HepG2 (cell line): ENCODE results near the gene TFEB. TPM values are rescaled to one million over a fixed set of nuclear protein-coding genes. Genes with fewer than 3 reads are reported as not detected.

Source experiments
- DDIT3 ChIP-seq: sonication (generic); formaldehyde crosslinking; IDR thresholded peaks from 2 replicates; pipeline ENCODE4 v1.4.0; 2020; ENCODE audit warnings: mild to moderate bottlenecking, missing genetic modification reagents
- FUBP1 ChIP-seq: sonication (generic); formaldehyde crosslinking; IDR thresholded peaks from 2 replicates; pipeline ENCODE4 v1.5.1; 2020; ENCODE audit warnings: missing genetic modification reagents, mild to moderate bottlenecking, borderline replicate concordance
- KAT7 ChIP-seq: IDR thresholded peaks from 2 replicates; pipeline ENCODE4 v1.6.1; 2018; ENCODE audit warnings: borderline replicate concordance, missing compliant biosample characterization
- MATR3 ChIP-seq: sonication (generic); formaldehyde crosslinking; IDR thresholded peaks from 2 replicates; pipeline ENCODE4 v1.4.0; 2020; ENCODE audit warnings: missing genetic modification reagents
- MEIS1 ChIP-seq: sonication (generic); formaldehyde crosslinking; IDR thresholded peaks from 2 replicates; pipeline ENCODE4 v1.9.0; 2021; ENCODE audit warnings: mild to moderate bottlenecking, missing genetic modification reagents, moderate library complexity, borderline replicate concordance
- MTF2 ChIP-seq: sonication (generic); formaldehyde crosslinking; IDR thresholded peaks from 2 replicates; pipeline ENCODE4 v1.5.0; 2020; ENCODE audit warnings: missing genetic modification reagents, borderline replicate concordance
- PATZ1 ChIP-seq: sonication (generic); formaldehyde crosslinking; IDR thresholded peaks from 2 replicates; pipeline ENCODE4 v1.4.0; 2020; ENCODE audit warnings: missing genetic modification reagents
- SMYD3 ChIP-seq: sonication (generic); formaldehyde crosslinking; IDR thresholded peaks from 2 replicates; pipeline ENCODE4 v1.8.1; 2023; ENCODE audit warnings: mild to moderate bottlenecking, missing genetic modification reagents
- XRCC5 ChIP-seq: fragments of 200-400 bp; formaldehyde crosslinking; optimal IDR thresholded peaks from 2 replicates; pipeline ENCODE3; 2017; ENCODE audit warnings: mild to moderate bottlenecking, low read length
- ZBTB40 ChIP-seq, 2 experiments: fragments of 450-650 bp in 1 of 2; sonication (generic) in 1 of 2; formaldehyde crosslinking in 1 of 2; IDR thresholded peaks; 2 replicates each; pipeline versions ENCODE4 v1.6.1 to v1.8.0; 2016 to 2022; ENCODE audit warnings: antibody characterized with exemption in 1 of 2, mild to moderate bottlenecking in 1 of 2, missing genetic modification reagents in 1 of 2
- ZNF430 ChIP-seq: sonication (generic); formaldehyde crosslinking; IDR thresholded peaks from 2 replicates; pipeline ENCODE4 v1.9.0; 2021; ENCODE audit warnings: mild to moderate bottlenecking, missing genetic modification reagents
- ZNF879 ChIP-seq: sonication (generic); formaldehyde crosslinking; IDR thresholded peaks from 2 replicates; pipeline ENCODE4 v1.8.1; 2023; ENCODE audit warnings: missing genetic modification reagents
- ZNF883 ChIP-seq: sonication (generic); formaldehyde crosslinking; IDR thresholded peaks from 2 replicates; pipeline ENCODE4 v1.5.1; 2020; ENCODE audit warnings: mild to moderate bottlenecking, missing genetic modification reagents; ENCODE audit errors: not compliant biosample characterization
- polyA plus RNA-seq, 8 experiments: library from polyadenylated mRNA; depleted of rRNA in 3 of 8; stranded (reverse) in 7 of 8; unstranded in 1 of 8; fragments of >200 nt; fragmentation: Illumina TruSeq in 4 of 8; extraction: Trizol in 4 of 8; gene quantifications; 2 replicates each; pipeline versions ENCODE4 v1.2.1 to v1.2.3, GENCODE V29; 2011 to 2016; ENCODE audit warnings: low read depth in 4 of 8, missing spikeins in 1 of 8, mixed read lengths in 1 of 8; ENCODE audit not compliant: insufficient read depth in 1 of 8
- total RNA-seq, 5 experiments: library from RNA; depleted of rRNA; stranded (reverse); fragments of >200 nt; fragmentation: Illumina TruSeq; extraction: Trizol; gene quantifications; 2 replicates each; pipeline ENCODE4 v1.2.3, GENCODE V29; 2016; ENCODE audit warnings: low read depth in 1 of 5

TFEB gene
- total and polyA plus RNA-seq, 2 of the 13 experiments (the other 11 are each of a cell fraction or from before 2014, with no cell fraction given), result 13.3 to 18.7 TPM

- no peak for TF ChIP-seq SMYD3 (CRISPR knock-in tag)
- peak; percentile 70; the same call in 1 of the 2 replicates for TF ChIP-seq MEIS1 (CRISPR knock-in tag)
- no peak for TF ChIP-seq ZBTB40 (IDR thresholded peaks at IDR 0.05)
- TF ChIP-seq ZBTB40 (CRISPR knock-in tag; IDR thresholded peaks at IDR 0.05), result no peak
- no peak for TF ChIP-seq MATR3
- no peak for TF ChIP-seq DDIT3 (CRISPR knock-in tag)
- TF ChIP-seq KAT7 (CRISPR knock-in tag), result no peak
- TF ChIP-seq PATZ1 (CRISPR knock-in tag), result peak; percentile 82
- 0 out of 2 replicates have a peak, but pooled peaks have one; percentile 23 for TF ChIP-seq FUBP1 (CRISPR knock-in tag)
- peak; percentile 79 for TF ChIP-seq XRCC5
- TF ChIP-seq ZNF879 (CRISPR knock-in tag), result no peak
- no peak for TF ChIP-seq ZNF883 (CRISPR knock-in tag)
- TF ChIP-seq ZNF430 (CRISPR knock-in tag), result no peak; the same call in 1 of the 2 replicates
- TF ChIP-seq MTF2 (CRISPR knock-in tag), result no peak
These were observed 12.1 kb upstream of the TFEB start, which contains the start of gene PGC (continued) for GRCh38 chr6:41747256-41748101.
